ENCODE measurements around the gene ATG9B. TPM values are rescaled to one million over a fixed set of nuclear protein-coding genes. Genes with fewer than 3 reads are reported as not detected.

The ATG9B gene
- total and polyA plus RNA-seq, 2 donors (not counting 1 experiment from before 2014, with no cell fraction given) = 5.1 to 7.2 TPM

- ChIA-PET POLR2A (no interaction called here), CTCF (interaction anchor here (1.0 to 2.1 kb wide), 7 partner anchors 9 to 103 kb away, joined by 3 to 7 read pairs (median 4); partner anchors contain the start of gene ABCB8)
- Mint-ChIP-seq H3K4me1 (peaks cover 12% of the 10 kb centered on the region), H3K4me3 (peak overlapping the region; percentile 83), H3K27me3 (peaks cover 12% of the 10 kb centered on the region), H3K9me3 (ENCODE audit: insufficient read depth) (no peaks in the 10 kb centered on the region), H3K27ac (no peak overlapping the region)
- Histone ChIP-seq H3K4me2 (replicated peaks; ENCODE audit: low read depth, low read length, poor library complexity, severe bottlenecking) (no peak overlapping the region), H3K4me3 (ENCODE audit: control extremely low read depth in 1 of 5, extremely low read depth in 1 of 5, insufficient read depth in 1 of 5, low read depth in 2 of 5, low read length in 4 of 5) (no peak overlapping the region), H3K9ac (ENCODE audit: low read length) (no peak overlapping the region), H4K20me1 (ENCODE audit: control insufficient read depth, insufficient read depth, low read length, poor library complexity, severe bottlenecking) (no peaks in the 10 kb centered on the region), H3K27ac (ENCODE audit: low read length in 2 of 2) (no peak overlapping the region), H3K27me3 (replicated peaks in 1 of 4; ENCODE audit: control extremely low read depth in 1 of 4, control insufficient read depth in 3 of 4, insufficient read depth in 4 of 4, low read length in 3 of 4) (no peaks in the 10 kb centered on the region), H3K9me3 (ENCODE audit: control extremely low read depth in 1 of 3, control insufficient read depth in 2 of 3, insufficient read depth in 1 of 3, low read length in 2 of 3) (peaks cover 0 to 9% (median 0%) of the 10 kb centered on the region in 3 donors), H3K4me1 (ENCODE audit: control insufficient read depth in 2 of 2, insufficient read depth in 2 of 2, low read length in 2 of 2) (peaks cover 7 to 22% of the 10 kb centered on the region in 2 donors), H2AFZ (ENCODE audit: insufficient read depth, low read depth, low read length, poor library complexity, severe bottlenecking) (peak overlapping the region; percentile 62), H3K79me2 (ENCODE audit: control insufficient read depth, insufficient read depth, low read length) (no peaks in the 10 kb centered on the region), H3K36me3 (replicated peaks in 1 of 2; ENCODE audit: control extremely low read depth in 1 of 2, control insufficient read depth in 1 of 2, extremely low read depth in 1 of 2, insufficient read depth in 2 of 2, low read length in 1 of 2) (no peaks in the 10 kb centered on the region)
- TF ChIP-seq CTCF (IDR thresholded peaks at IDR 0.05) = no peak
- no peak for TF ChIP-seq EZH2 (IDR thresholded peaks at IDR 0.05; ENCODE audit: borderline replicate concordance, insufficient read depth, low read depth, low read length, poor library complexity, severe bottlenecking)
- no peak for ATAC-seq (ENCODE audit: low read depth)
- intact Hi-C loops (cut with micrococcal nuclease) = no loop called here
- DNase-seq = no peak
- WGBS (ENCODE audit: insufficient coverage) = 39% methylated on average over 7 of the region's 7 CpGs
Observed at GRCh38 chr7:151007469-151007898, 16.8 kb downstream of the ATG9B start.

GRCh38 chr7:151006590-151007300 is 17.5 kb downstream of the ATG9B start:
- ATAC-seq (ENCODE audit: low read depth) (no peak), DNase-seq (no peak)
- Histone ChIP-seq H3K4me2 (replicated peaks; ENCODE audit: low read depth, low read length, poor library complexity, severe bottlenecking) (no peak overlapping the region), H4K20me1 (ENCODE audit: control insufficient read depth, insufficient read depth, low read length, poor library complexity, severe bottlenecking) (no peaks in the 10 kb centered on the region), H3K79me2 (ENCODE audit: control insufficient read depth, insufficient read depth, low read length) (no peaks in the 10 kb centered on the region), H3K4me1 (ENCODE audit: control insufficient read depth in 2 of 2, insufficient read depth in 2 of 2, low read length in 2 of 2) (peaks cover 7 to 22% of the 10 kb centered on the region in 2 donors), H3K9ac (ENCODE audit: low read length) (no peak overlapping the region), H3K9me3 (ENCODE audit: control extremely low read depth in 1 of 3, control insufficient read depth in 2 of 3, insufficient read depth in 1 of 3, low read length in 2 of 3) (peaks cover 0 to 9% (median 0%) of the 10 kb centered on the region in 3 donors), H3K36me3 (replicated peaks in 1 of 2; ENCODE audit: control extremely low read depth in 1 of 2, control insufficient read depth in 1 of 2, extremely low read depth in 1 of 2, insufficient read depth in 2 of 2, low read length in 1 of 2) (no peaks in the 10 kb centered on the region), H2AFZ (ENCODE audit: insufficient read depth, low read depth, low read length, poor library complexity, severe bottlenecking) (no peak overlapping the region), H3K27ac (ENCODE audit: low read length in 2 of 2) (no peak overlapping the region), H3K27me3 (replicated peaks in 1 of 4; ENCODE audit: control extremely low read depth in 1 of 4, control insufficient read depth in 3 of 4, insufficient read depth in 4 of 4, low read length in 3 of 4) (no peaks in the 10 kb centered on the region), H3K4me3 (ENCODE audit: control extremely low read depth in 1 of 5, extremely low read depth in 1 of 5, insufficient read depth in 1 of 5, low read depth in 2 of 5, low read length in 4 of 5) (no peak overlapping the region)
- Mint-ChIP-seq H3K4me1 (peaks cover 10% of the 10 kb centered on the region), H3K9me3 (ENCODE audit: insufficient read depth) (no peaks in the 10 kb centered on the region), H3K27me3 (peaks cover 9% of the 10 kb centered on the region), H3K27ac (no peak overlapping the region), H3K4me3 (no peak overlapping the region)
- intact Hi-C loops (cut with micrococcal nuclease) = no loop called here
- 91% methylated on average over 23 of the region's 23 CpGs for WGBS (ENCODE audit: insufficient coverage)
- CTCF ChIA-PET = interaction anchor here (0.8 to 1.5 kb wide), 3 partner anchors 10 to 104 kb away, joined by 3 to 4 read pairs (median 3); no protein-coding TSS in a partner anchor
- POLR2A ChIA-PET = no interaction called here
- TF ChIP-seq CTCF (IDR thresholded peaks at IDR 0.05) (no peak), EZH2 (IDR thresholded peaks at IDR 0.05; ENCODE audit: borderline replicate concordance, insufficient read depth, low read depth, low read length, poor library complexity, severe bottlenecking) (no peak)
